Measurements from ENCODE around the gene C12orf75. TPM values are rescaled to one million over a fixed set of nuclear protein-coding genes. Genes with fewer than 3 reads are reported as not detected.

Gene C12orf75
- total and polyA plus RNA-seq, 2 experiments from 2014 or later, result 43.9 to 69.8 TPM

- Mint-ChIP-seq H3K9me3 (no peaks in the 10 kb centered on the region), H3K27me3 (ENCODE audit: insufficient read depth, low read depth, poor library complexity) (no peaks in the 10 kb centered on the region), H3K4me3 (peak overlapping the region; percentile 75), H3K4me1 (peaks cover 44% of the 10 kb centered on the region), H3K27ac (no peak overlapping the region), H3K36me3 (ENCODE audit: low read depth) (no peaks in the 10 kb centered on the region)
- no peak overlapping the region for H2AFZ ChIP-seq
- peaks cover 17% of the 10 kb centered on the region; the same call in 1 of the 2 replicates for H4K20me1 ChIP-seq (replicated peaks; ENCODE audit: insufficient read depth)
- H3K4me2 ChIP-seq, result peak overlapping the region; percentile 85
- H3F3A ChIP-seq (replicated peaks; ENCODE audit: low read depth), result no peaks in the 10 kb centered on the region
- H3K4me1 ChIP-seq (ENCODE audit: insufficient read depth), result peaks cover 46% of the 10 kb centered on the region
- peak; percentile 36 for DNase-seq (ENCODE audit: low spot score)
- H3K9me2 ChIP-seq (ENCODE audit: insufficient read depth), result no peaks in the 10 kb centered on the region
- H3K4me3 ChIP-seq, result peak overlapping the region; percentile 75
- ATAC-seq, result peak; percentile 38
- no peak overlapping the region for H3K27ac ChIP-seq (ENCODE audit: low read depth)
- TF ChIP-seq CTCF (conservative IDR thresholded peaks at IDR 0.05; ENCODE audit: low read depth in 2 of 2), result peak in 1 of 2 experiments; percentile 23; a peak in 1 of 4 replicates
- no peak for TF ChIP-seq REST (IDR thresholded peaks at IDR 0.05; ENCODE audit: unreplicated experiment)
- H3K79me2 ChIP-seq (replicated peaks; ENCODE audit: insufficient read depth), result peaks cover 28% of the 10 kb centered on the region
- H3K27me3 ChIP-seq (ENCODE audit: insufficient read depth), result peaks cover 13% of the 10 kb centered on the region
- H3K36me3 ChIP-seq (ENCODE audit: insufficient read depth), result no peaks in the 10 kb centered on the region
These were observed 677 bp downstream of the C12orf75 start for GRCh38 chr12:105330931-105331804.

GRCh38 chr12:105331805-105332251, 1.3 kb downstream of the C12orf75 start:
- H3K27me3 Mint-ChIP-seq (ENCODE audit: insufficient read depth, low read depth, poor library complexity), result no peaks in the 10 kb centered on the region
- no peak overlapping the region for H3K27ac Mint-ChIP-seq
- Histone ChIP-seq H3F3A (replicated peaks; ENCODE audit: low read depth) (no peaks in the 10 kb centered on the region), H3K4me3 (peak overlapping the region; percentile 75), H3K36me3 (ENCODE audit: insufficient read depth) (no peaks in the 10 kb centered on the region), H3K4me1 (ENCODE audit: insufficient read depth) (peaks cover 46% of the 10 kb centered on the region), H3K27ac (ENCODE audit: low read depth) (no peak overlapping the region), H3K27me3 (ENCODE audit: insufficient read depth) (peaks cover 13% of the 10 kb centered on the region), H3K4me2 (peak overlapping the region; percentile 85), H2AFZ (no peak overlapping the region), H3K9me2 (ENCODE audit: insufficient read depth) (no peaks in the 10 kb centered on the region), H4K20me1 (replicated peaks; ENCODE audit: insufficient read depth) (peaks cover 17% of the 10 kb centered on the region; the same call in 1 of the 2 replicates), H3K79me2 (replicated peaks; ENCODE audit: insufficient read depth) (peaks cover 32% of the 10 kb centered on the region)
- H3K4me1 Mint-ChIP-seq, result peaks cover 44% of the 10 kb centered on the region
- H3K36me3 Mint-ChIP-seq (ENCODE audit: low read depth), result no peaks in the 10 kb centered on the region
- peak; percentile 58 for ATAC-seq
- peak overlapping the region; percentile 75 for H3K4me3 Mint-ChIP-seq
- H3K9me3 Mint-ChIP-seq, result no peaks in the 10 kb centered on the region
- DNase-seq (ENCODE audit: low spot score), result peak; percentile 68
- TF ChIP-seq ETS1 (IDR thresholded peaks at IDR 0.05), result no peak
- TF ChIP-seq STAT1 (IDR thresholded peaks at IDR 0.05; ENCODE audit: unreplicated experiment), result no peak
- no peak for TF ChIP-seq ZNF114 (CRISPR knock-in tag; IDR thresholded peaks at IDR 0.05)
- TF ChIP-seq ZNF462 (CRISPR knock-in tag; IDR thresholded peaks at IDR 0.05), result no peak
- TF ChIP-seq POLR2AphosphoS5 (IDR thresholded peaks at IDR 0.05; ENCODE audit: low read depth), result no peak

All from GM23338 (cell line).